ENCODE results near the gene RGPD8. TPM values are rescaled to one million over a fixed set of nuclear protein-coding genes. Genes with fewer than 3 reads are reported as not detected.

RGPD8 gene
- polyA plus RNA-seq, 3 donors, result 0.29 to 3.4 (median 1.2) TPM

DNA sequence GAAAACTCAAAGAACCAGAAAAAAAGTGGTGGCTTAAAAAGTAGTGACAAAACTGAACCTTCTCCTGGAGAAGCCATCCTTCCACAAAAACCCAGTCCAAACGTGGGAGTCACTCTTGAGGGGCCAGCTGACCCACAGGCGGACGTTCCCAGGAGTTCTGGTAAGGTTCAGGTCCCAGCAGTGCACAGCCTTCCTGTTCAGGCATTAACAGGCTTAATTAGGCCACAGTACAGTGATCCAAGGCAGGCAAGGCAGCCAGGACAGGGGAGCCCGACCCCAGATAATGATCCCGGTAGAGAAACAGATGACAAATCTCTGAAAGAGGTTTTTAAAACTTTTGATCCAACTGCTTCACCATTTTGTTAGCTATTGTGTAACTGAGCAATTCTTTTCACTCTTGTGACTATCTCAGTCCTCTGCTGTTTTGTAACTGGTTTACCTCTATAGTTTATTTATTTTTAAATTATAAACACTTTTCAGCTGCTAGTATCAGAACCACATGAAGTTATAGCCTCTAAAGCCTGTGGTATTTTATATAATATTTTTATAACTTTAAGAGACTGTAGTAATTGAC, 101.2 kb downstream of the RGPD8 start:
- no peak overlapping the region for H3K9ac ChIP-seq (ENCODE audit: insufficient read depth, low read length, poor library complexity, severe bottlenecking)
- H3K4me2 ChIP-seq (replicated peaks; ENCODE audit: extremely low read depth, low read length, poor library complexity, severe bottlenecking), result no peak overlapping the region
- no peak overlapping the region for H3K4me3 ChIP-seq (replicated peaks in 1 of 3; ENCODE audit: low read depth in 2 of 3, low read length in 3 of 3)
- no peaks in the 10 kb centered on the region for H3K4me1 ChIP-seq (ENCODE audit: control insufficient read depth in 1 of 2, insufficient read depth in 2 of 2, low read length in 2 of 2)
- H3K79me2 ChIP-seq (ENCODE audit: insufficient read depth, low read length), result no peaks in the 10 kb centered on the region
- Mint-ChIP-seq H3K4me3 (no peak overlapping the region), H3K9me3 (peaks cover 0 to 5% (median 0%) of the 10 kb centered on the region in 7 donors), H3K36me3 (peaks cover 32 to 34% of the 10 kb centered on the region in 2 donors), H3K27me3 (ENCODE audit: low read depth in 3 of 3) (peaks cover 0 to 2% (median 0%) of the 10 kb centered on the region in 3 donors), H3K4me1 (no peaks in the 10 kb centered on the region), H3K27ac (peak overlapping the region in 1 of 7 donors; percentile 19)
- no peak overlapping the region for H2AFZ ChIP-seq (ENCODE audit: insufficient read depth, low read depth, low read length, poor library complexity, severe bottlenecking)
- WGBS (ENCODE audit: insufficient coverage), result 94% methylated on average over 5 of the region's 5 CpGs
- no peak overlapping the region for H3K27ac ChIP-seq (ENCODE audit: low read depth in 1 of 2, low read length in 2 of 2)
- intact Hi-C loops (cut with micrococcal nuclease), result no loop called here
- no peak for DNase-seq
- H3K9me3 ChIP-seq (replicated peaks in 1 of 2; ENCODE audit: control insufficient read depth in 1 of 2, insufficient read depth in 1 of 2, low read length in 2 of 2), result no peaks in the 10 kb centered on the region
- peaks cover 15 to 37% of the 10 kb centered on the region in 2 donors for H3K36me3 ChIP-seq (replicated peaks in 1 of 2; ENCODE audit: control insufficient read depth in 1 of 2, insufficient read depth in 2 of 2, low read length in 2 of 2)
- H3K27me3 ChIP-seq (ENCODE audit: control insufficient read depth in 2 of 2, insufficient read depth in 2 of 2, low read length in 2 of 2), result no peaks in the 10 kb centered on the region
- H4K20me1 ChIP-seq (ENCODE audit: insufficient read depth, low read length), result no peaks in the 10 kb centered on the region
- no peak for TF ChIP-seq CTCF (IDR thresholded peaks at IDR 0.05)

GRCh38 chr2:112322919-112323318, 110.5 kb downstream of the RGPD8 start:
- Histone ChIP-seq H3K27me3 (ENCODE audit: control insufficient read depth in 2 of 2, insufficient read depth in 2 of 2, low read length in 2 of 2) (no peaks in the 10 kb centered on the region), H4K20me1 (ENCODE audit: insufficient read depth, low read length) (no peaks in the 10 kb centered on the region), H3K36me3 (replicated peaks in 1 of 2; ENCODE audit: control insufficient read depth in 1 of 2, insufficient read depth in 2 of 2, low read length in 2 of 2) (peaks cover 16 to 52% of the 10 kb centered on the region in 2 donors), H3K4me2 (replicated peaks; ENCODE audit: extremely low read depth, low read length, poor library complexity, severe bottlenecking) (no peak overlapping the region), H3K27ac (ENCODE audit: low read depth in 1 of 2, low read length in 2 of 2) (no peak overlapping the region), H3K9ac (ENCODE audit: insufficient read depth, low read length, poor library complexity, severe bottlenecking) (no peak overlapping the region), H3K4me3 (replicated peaks in 1 of 3; ENCODE audit: low read depth in 2 of 3, low read length in 3 of 3) (no peak overlapping the region), H3K9me3 (replicated peaks in 1 of 2; ENCODE audit: control insufficient read depth in 1 of 2, insufficient read depth in 1 of 2, low read length in 2 of 2) (no peaks in the 10 kb centered on the region), H3K4me1 (ENCODE audit: control insufficient read depth in 1 of 2, insufficient read depth in 2 of 2, low read length in 2 of 2) (no peaks in the 10 kb centered on the region), H3K79me2 (ENCODE audit: insufficient read depth, low read length) (no peaks in the 10 kb centered on the region), H2AFZ (ENCODE audit: insufficient read depth, low read depth, low read length, poor library complexity, severe bottlenecking) (no peak overlapping the region)
- no peak for TF ChIP-seq CTCF (IDR thresholded peaks at IDR 0.05)
- DNase-seq, result no peak
- H3K4me1 Mint-ChIP-seq, result no peaks in the 10 kb centered on the region
- H3K9me3 Mint-ChIP-seq, result peaks cover 0 to 3% (median 0%) of the 10 kb centered on the region in 7 donors
- no peak overlapping the region for H3K27ac Mint-ChIP-seq
- intact Hi-C loops (cut with micrococcal nuclease), result no loop called here
- H3K36me3 Mint-ChIP-seq, result peaks cover 46 to 54% of the 10 kb centered on the region in 2 donors
- no peak overlapping the region for H3K4me3 Mint-ChIP-seq
- 100% methylated on average over 1 of the region's 3 CpGs for WGBS (ENCODE audit: insufficient coverage)
- no peaks in the 10 kb centered on the region for H3K27me3 Mint-ChIP-seq (ENCODE audit: low read depth in 3 of 3)
